HepG2 (cell line): Measurements from ENCODE around the gene FHIT. TPM values are rescaled to one million over a fixed set of nuclear protein-coding genes. Genes with fewer than 3 reads are reported as not detected.

Experiments used
- ATAC-seq: fragments of 200-7000 bp; cut with Tn5 transposase; 3 replicates; pipeline ENCODE4 v1.9.1; 2020; ENCODE audit warnings: mild to moderate bottlenecking, moderate library complexity
- BruUV-seq: library from RNA; stranded (reverse); fragments of 400-500 nt; replicated peaks from 2 replicates; lab custom pipeline; 2021; lab: Mats Ljungman, UMichigan
- CTCF ChIA-PET: fragments of 300-600 bp; formaldehyde crosslinking; extraction: SDS; loops from one replicate; lab custom pipeline; 2021; ENCODE audit warnings: low total read pairs, inconsistent platforms, low intra/inter-chr PET ratio; lab: Yijun Ruan, JAX
- POLR2A ChIA-PET: fragments of 350-600 bp; sonication (Branson Sonifier 250); formaldehyde crosslinking; loops from one replicate; lab custom pipeline; 2020; ENCODE audit warnings: antibody characterized with exemption, inconsistent platforms; lab: Yijun Ruan, JAX
- DNase-seq: peaks from one replicate; pipeline ENCODE4 v3.0.0-alpha.2; 2015; ENCODE audit warnings: low spot score
- FAIRE-seq: peaks from 3 replicates; lab custom pipeline; 2011; peaks lifted over from hg19 to GRCh38; lab: Jason Lieb, UNC
- H2AFZ ChIP-seq: one replicate; pipeline ENCODE4 v1.6.1; 2011; ENCODE audit warnings: low read length, inconsistent platforms
- H3K27ac ChIP-seq: fragments of 300-600 bp; 3 replicates; pipeline ENCODE4 v1.8.0; 2011; ENCODE audit warnings: mixed run types, mild to moderate bottlenecking, mixed read lengths, low read length, inconsistent platforms; ENCODE audit not compliant: insufficient read depth; ENCODE audit errors: extremely low read length
- H3K27me3 ChIP-seq, 2 experiments: fragments of 200-600 bp in 1 of 2; 2 replicates in 1 of 2; 3 replicates in 1 of 2; pipeline versions ENCODE4 v1.6.0 to v1.8.0; 2011; ENCODE audit warnings: low read length in 2 of 2, mild to moderate bottlenecking in 2 of 2, moderate library complexity in 2 of 2, inconsistent platforms in 1 of 2; ENCODE audit not compliant: insufficient read depth in 2 of 2, control insufficient read depth in 1 of 2
- H3K36me3 ChIP-seq, 2 experiments: fragments of 200-600 bp in 1 of 2; replicated peaks in 1 of 2; 2 replicates in 1 of 2; 3 replicates in 1 of 2; pipeline versions ENCODE4 v1.5.1 to v1.8.0; 2011; ENCODE audit warnings: low read length in 2 of 2, inconsistent platforms in 1 of 2; ENCODE audit not compliant: insufficient read depth in 2 of 2, control insufficient read depth in 1 of 2
- H3K4me1 ChIP-seq: 2 replicates; pipeline ENCODE4 v1.5.1; 2012; ENCODE audit warnings: low read length, inconsistent platforms; ENCODE audit not compliant: insufficient read depth
- H3K4me2 ChIP-seq: 2 replicates; pipeline ENCODE4 v1.6.0; 2011; ENCODE audit warnings: low read depth, low read length, inconsistent platforms
- H3K4me3 ChIP-seq, 3 experiments: fragments of 200-600 bp in 1 of 3; sonication (generic), shearing (Covaris generic) in 1 of 3; replicated peaks in 1 of 3; 2 replicates each; pipeline ENCODE4 v1.5.1; 2011 to 2016; ENCODE audit warnings: low read length in 3 of 3, inconsistent platforms in 2 of 3, low read depth in 2 of 3, mild to moderate bottlenecking in 2 of 3, control low read depth in 1 of 3, mixed read lengths in 1 of 3; ENCODE audit not compliant: insufficient read depth in 1 of 3
- H3K79me2 ChIP-seq: one replicate; pipeline ENCODE4 v1.6.1; 2011; ENCODE audit warnings: low read length, inconsistent platforms; ENCODE audit not compliant: insufficient read depth
- H3K9ac ChIP-seq: 2 replicates; pipeline ENCODE4 v1.6.0; 2011; ENCODE audit warnings: mild to moderate bottlenecking, low read depth, low read length, inconsistent platforms; ENCODE audit not compliant: insufficient read depth
- H3K9me3 ChIP-seq: 2 replicates; pipeline ENCODE4 v1.5.1; 2012; ENCODE audit warnings: mild to moderate bottlenecking, low read length
- H4K20me1 ChIP-seq: 2 replicates; pipeline ENCODE4 v1.6.0; 2011; ENCODE audit warnings: inconsistent platforms, mild to moderate bottlenecking, low read length, moderate library complexity; ENCODE audit not compliant: insufficient read depth
- BHLHE40 ChIP-seq: IDR thresholded peaks from 2 replicates; pipeline ENCODE4 v1.6.1; 2011; ENCODE audit warnings: low read length, improper control_type of control experiment
- CC2D1A ChIP-seq: sonication (generic); formaldehyde crosslinking; IDR thresholded peaks from 2 replicates; pipeline ENCODE4 v1.8.1; 2023; ENCODE audit warnings: mild to moderate bottlenecking, missing genetic modification reagents
- CEBPB ChIP-seq: IDR thresholded peaks from 2 replicates; pipeline ENCODE4 v1.6.1; 2011; ENCODE audit warnings: low read depth, low read length, improper control_type of control experiment, borderline replicate concordance
- NKX3-1 ChIP-seq: sonication (generic); formaldehyde crosslinking; IDR thresholded peaks from 2 replicates; pipeline ENCODE4 v1.5.0; 2020; ENCODE audit warnings: missing genetic modification reagents
- TFDP1 ChIP-seq: IDR thresholded peaks from 2 replicates; pipeline ENCODE4 v1.6.1; 2016; ENCODE audit warnings: missing compliant biosample characterization, missing genetic modification reagents, borderline replicate concordance
- ZNF766 ChIP-seq: sonication (generic); formaldehyde crosslinking; IDR thresholded peaks from 2 replicates; pipeline ENCODE4 v1.5.0; 2020; ENCODE audit warnings: missing genetic modification reagents, borderline replicate concordance
- ZNF841 ChIP-seq: sonication (generic); formaldehyde crosslinking; IDR thresholded peaks from 2 replicates; pipeline ENCODE4 v1.8.1; 2023; ENCODE audit warnings: missing genetic modification reagents, borderline replicate concordance
- WGBS: methylation state at CpG from one replicate; pipeline ENCODE4 v1.1.6; 2017; ENCODE audit warnings: low lambda C conversion rate; 5-methylcytosine and 5-hydroxymethylcytosine counted together
- in situ Hi-C: cut with HindIII; loops from 2 replicates; pipeline ENCODE4 v1.10.0; 2017; ENCODE audit warnings: low pct_unique_long_range_greater_than_20kb; ENCODE audit not compliant: extremely low pct_ligation_motif_present
- intact Hi-C: fragments of 100-400 bp; cut with micrococcal nuclease; formaldehyde crosslinking; loops from one replicate; pipeline ENCODE4 v1.10.0; 2022; ENCODE audit not compliant: unreplicated experiment
- polyA plus RNA-seq, 8 experiments: library from polyadenylated mRNA; depleted of rRNA in 3 of 8; stranded (reverse) in 7 of 8; unstranded in 1 of 8; fragments of >200 nt; fragmentation: Illumina TruSeq in 4 of 8; extraction: Trizol in 4 of 8; gene quantifications; 2 replicates each; pipeline versions ENCODE4 v1.2.1 to v1.2.3, GENCODE V29; 2011 to 2016; ENCODE audit warnings: low read depth in 4 of 8, missing spikeins in 1 of 8, mixed read lengths in 1 of 8; ENCODE audit not compliant: insufficient read depth in 1 of 8
- total RNA-seq, 5 experiments: library from RNA; depleted of rRNA; stranded (reverse); fragments of >200 nt; fragmentation: Illumina TruSeq; extraction: Trizol; gene quantifications; 2 replicates each; pipeline ENCODE4 v1.2.3, GENCODE V29; 2016; ENCODE audit warnings: low read depth in 1 of 5

Gene FHIT
- total and polyA plus RNA-seq, 2 of the 13 experiments (the other 11 are each of a cell fraction or from before 2014, with no cell fraction given): 4.0 to 4.6 TPM

- no peak overlapping the region for H3K9ac ChIP-seq
- no peaks in the 10 kb centered on the region for H3K9me3 ChIP-seq
- no peaks in the 10 kb centered on the region for H3K36me3 ChIP-seq
- in situ Hi-C loops: no loop called here
- CTCF ChIA-PET: no interaction called here
- ATAC-seq: no peak
- intact Hi-C loops: no loop called here
- WGBS: 88% methylated on average over 5 of the region's 5 CpGs
- H3K27me3 ChIP-seq: no peaks in the 10 kb centered on the region
- H4K20me1 ChIP-seq: no peaks in the 10 kb centered on the region
- H3K4me3 ChIP-seq: no peak overlapping the region
- DNase-seq: no peak
- H3K4me2 ChIP-seq: no peak overlapping the region
- no peaks in the 10 kb centered on the region for H3K4me1 ChIP-seq
- H2AFZ ChIP-seq: no peak overlapping the region
- POLR2A ChIA-PET: no interaction called here
- BruUV-seq: no TSS peak
- TF ChIP-seq CEBPB: peak; percentile 27; the same call in 1 of the 2 replicates
- TF ChIP-seq BHLHE40: no peak
- no peak for FAIRE-seq
- no peak overlapping the region for H3K27ac ChIP-seq
- H3K79me2 ChIP-seq: no peaks in the 10 kb centered on the region
Measured at GRCh38 chr3:61008998-61009380, 242.3 kb downstream of the FHIT start.

- Histone ChIP-seq H3K9me3 (no peaks in the 10 kb centered on the region), H4K20me1 (no peaks in the 10 kb centered on the region), H2AFZ (no peak overlapping the region), H3K4me3 (no peak overlapping the region), H3K79me2 (no peaks in the 10 kb centered on the region), H3K27me3 (no peaks in the 10 kb centered on the region), H3K4me1 (no peaks in the 10 kb centered on the region), H3K9ac (no peak overlapping the region), H3K27ac (no peak overlapping the region), H3K4me2 (no peak overlapping the region), H3K36me3 (no peaks in the 10 kb centered on the region)
- ATAC-seq (no peak), DNase-seq (no peak), FAIRE-seq (no peak)
- POLR2A ChIA-PET: no interaction called here
- intact Hi-C loops: no loop called here
- in situ Hi-C loops: no loop called here
- no TSS peak for BruUV-seq
- 91% methylated on average over 5 of the region's 5 CpGs for WGBS
- CTCF ChIA-PET: no interaction called here
- TF ChIP-seq CC2D1A (no peak), ZNF766 (CRISPR knock-in tag) (no peak), NKX3-1 (CRISPR knock-in tag) (no peak), ZNF841 (CRISPR knock-in tag) (no peak), TFDP1 (CRISPR knock-in tag) (no peak)
Measured at GRCh38 chr3:61008153-61008997, 242.9 kb downstream of the FHIT start.
